ENCODE measurements around the gene TMEM171. TPM values are rescaled to one million over a fixed set of nuclear protein-coding genes. Genes with fewer than 3 reads are reported as not detected.

TMEM171 gene
- total RNA-seq, 2 donors from 2014 or later = not detected

DNA sequence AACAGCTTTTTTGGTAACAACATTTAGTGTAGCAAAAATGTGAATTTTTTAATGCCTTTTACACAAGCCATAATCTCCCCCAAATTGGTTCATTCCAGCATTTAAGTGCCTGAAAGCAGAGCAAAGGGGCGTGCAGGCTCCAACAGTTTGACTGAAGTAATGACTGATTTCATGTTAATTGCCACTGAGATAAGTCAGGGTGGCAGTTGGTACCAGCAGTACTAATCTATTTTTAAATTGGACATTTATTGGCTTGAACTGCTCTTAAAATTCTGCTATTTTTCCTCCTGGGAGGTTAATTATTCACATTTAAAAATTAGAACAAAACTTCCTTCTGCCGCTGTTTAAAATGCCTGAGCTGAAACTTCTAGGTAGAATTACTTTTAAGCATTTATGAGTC is 12.4 kb downstream of the TMEM171 start:
- H3K4me3 ChIP-seq = no peak overlapping the region

DNA sequence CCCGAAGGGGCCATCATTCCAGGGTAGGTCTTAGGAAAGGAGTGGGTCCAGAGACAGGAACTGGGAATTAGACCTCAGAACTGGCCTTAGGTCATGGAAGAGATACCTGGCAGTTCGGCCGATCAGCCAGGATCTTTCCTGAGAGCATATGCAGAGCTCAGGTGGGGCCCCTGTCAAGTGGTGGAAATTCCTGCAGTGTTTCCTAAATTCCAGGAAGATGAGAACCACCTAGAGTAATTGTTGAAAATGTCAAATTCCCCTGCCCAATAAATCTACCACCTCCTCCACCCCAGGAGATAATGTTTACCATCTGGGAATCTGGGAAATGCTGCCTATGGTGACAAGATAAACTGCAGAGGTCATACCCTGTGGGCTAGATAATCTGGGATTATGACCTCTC is 14.6 kb downstream of the TMEM171 start:
- no peak overlapping the region for H3K4me3 ChIP-seq
- H3K27ac ChIP-seq = no peak overlapping the region
- H3K36me3 ChIP-seq = no peaks in the 10 kb centered on the region
- H3K27me3 ChIP-seq (replicated peaks; ENCODE audit: insufficient read depth) = peaks cover 7% of the 10 kb centered on the region
- H3K4me1 ChIP-seq (replicated peaks) = no peaks in the 10 kb centered on the region
- no peak for DNase-seq (ENCODE audit: low spot score)
- H3K9me3 ChIP-seq = no peaks in the 10 kb centered on the region
- TF ChIP-seq POLR2A (IDR thresholded peaks at IDR 0.05) = no peak
- TF ChIP-seq, protein P1, sequence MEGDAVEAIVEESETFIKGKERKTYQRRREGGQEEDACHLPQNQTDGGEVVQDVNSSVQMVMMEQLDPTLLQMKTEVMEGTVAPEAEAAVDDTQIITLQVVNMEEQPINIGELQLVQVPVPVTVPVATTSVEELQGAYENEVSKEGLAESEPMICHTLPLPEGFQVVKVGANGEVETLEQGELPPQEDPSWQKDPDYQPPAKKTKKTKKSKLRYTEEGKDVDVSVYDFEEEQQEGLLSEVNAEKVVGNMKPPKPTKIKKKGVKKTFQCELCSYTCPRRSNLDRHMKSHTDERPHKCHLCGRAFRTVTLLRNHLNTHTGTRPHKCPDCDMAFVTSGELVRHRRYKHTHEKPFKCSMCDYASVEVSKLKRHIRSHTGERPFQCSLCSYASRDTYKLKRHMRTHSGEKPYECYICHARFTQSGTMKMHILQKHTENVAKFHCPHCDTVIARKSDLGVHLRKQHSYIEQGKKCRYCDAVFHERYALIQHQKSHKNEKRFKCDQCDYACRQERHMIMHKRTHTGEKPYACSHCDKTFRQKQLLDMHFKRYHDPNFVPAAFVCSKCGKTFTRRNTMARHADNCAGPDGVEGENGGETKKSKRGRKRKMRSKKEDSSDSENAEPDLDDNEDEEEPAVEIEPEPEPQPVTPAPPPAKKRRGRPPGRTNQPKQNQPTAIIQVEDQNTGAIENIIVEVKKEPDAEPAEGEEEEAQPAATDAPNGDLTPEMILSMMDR (IDR thresholded peaks at IDR 0.05) = no peak
- TF ChIP-seq POLR2AphosphoS5 (IDR thresholded peaks at IDR 0.05) = no peak
- intact Hi-C loops (cut with DNase I) = no loop called here
- 98% methylated on average over 3 of the region's 3 CpGs for WGBS

More for the DNA sequence above, 12.4 kb downstream of the TMEM171 start:
- Histone ChIP-seq H3K36me3 (no peaks in the 10 kb centered on the region), H3K27me3 (replicated peaks; ENCODE audit: insufficient read depth) (peaks cover 7% of the 10 kb centered on the region), H3K27ac (no peak overlapping the region), H3K9me3 (no peaks in the 10 kb centered on the region), H3K4me1 (replicated peaks) (no peaks in the 10 kb centered on the region)
- no peak for DNase-seq (ENCODE audit: low spot score)
- WGBS = 70% methylated on average over 2 of the region's 2 CpGs
- intact Hi-C loops (cut with DNase I) = no loop called here
- TF ChIP-seq POLR2A (IDR thresholded peaks at IDR 0.05) = no peak

- Histone ChIP-seq H3K9me3 (no peaks in the 10 kb centered on the region), H3K4me1 (replicated peaks) (no peaks in the 10 kb centered on the region), H3K4me3 (no peak overlapping the region), H3K36me3 (no peaks in the 10 kb centered on the region), H3K27ac (no peak overlapping the region), H3K27me3 (replicated peaks; ENCODE audit: insufficient read depth) (peaks cover 7% of the 10 kb centered on the region)
- DNase-seq (ENCODE audit: low spot score) = no peak
- intact Hi-C loops (cut with DNase I) = no loop called here
- TF ChIP-seq POLR2A (IDR thresholded peaks at IDR 0.05) = no peak
- TF ChIP-seq, protein P1 (IDR thresholded peaks at IDR 0.05) = no peak
- TF ChIP-seq POLR2AphosphoS5 (IDR thresholded peaks at IDR 0.05) = no peak
- WGBS = 63% methylated on average over 6 of the region's 6 CpGs
Observed at GRCh38 chr5:73135429-73136054, 15.2 kb downstream of the TMEM171 start.

DNA sequence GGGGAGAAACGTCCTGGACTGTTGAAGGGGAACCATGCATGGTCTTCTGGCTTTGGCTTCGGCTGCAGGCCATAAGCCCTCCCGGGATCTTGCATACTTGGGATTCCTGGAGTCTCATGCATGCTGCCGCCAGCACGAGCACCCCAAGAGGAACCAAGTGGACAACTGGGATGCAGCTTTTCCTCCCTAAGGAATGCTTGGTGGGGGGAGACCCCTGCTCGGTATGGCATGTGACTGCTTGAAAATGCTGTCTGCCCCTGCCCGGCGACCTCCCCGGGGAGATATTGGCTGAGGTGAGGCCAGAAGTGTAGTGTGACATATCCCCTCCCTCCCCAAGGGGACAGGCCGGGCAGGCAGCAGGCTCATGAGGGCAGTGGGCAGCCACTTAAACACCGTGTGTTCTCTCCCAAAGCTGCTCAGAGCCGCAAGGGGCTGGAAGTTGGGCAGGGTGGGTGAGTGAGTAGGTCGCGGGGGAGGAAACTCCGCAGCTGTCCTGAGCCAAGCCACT is 15.7 kb downstream of the TMEM171 start:
- intact Hi-C loops (cut with DNase I) = no loop called here
- Histone ChIP-seq H3K27ac (no peak overlapping the region), H3K36me3 (no peaks in the 10 kb centered on the region), H3K4me1 (replicated peaks) (no peaks in the 10 kb centered on the region), H3K27me3 (replicated peaks; ENCODE audit: insufficient read depth) (peaks cover 7% of the 10 kb centered on the region), H3K9me3 (no peaks in the 10 kb centered on the region), H3K4me3 (no peak overlapping the region)
- WGBS = 52% methylated on average over 15 of the region's 15 CpGs
- TF ChIP-seq POLR2AphosphoS5 (IDR thresholded peaks at IDR 0.05) (no peak), POLR2A (IDR thresholded peaks at IDR 0.05) (no peak)
- TF ChIP-seq, protein P1 (IDR thresholded peaks at IDR 0.05) = no peak
- DNase-seq (ENCODE audit: low spot score) = no peak

DNA sequence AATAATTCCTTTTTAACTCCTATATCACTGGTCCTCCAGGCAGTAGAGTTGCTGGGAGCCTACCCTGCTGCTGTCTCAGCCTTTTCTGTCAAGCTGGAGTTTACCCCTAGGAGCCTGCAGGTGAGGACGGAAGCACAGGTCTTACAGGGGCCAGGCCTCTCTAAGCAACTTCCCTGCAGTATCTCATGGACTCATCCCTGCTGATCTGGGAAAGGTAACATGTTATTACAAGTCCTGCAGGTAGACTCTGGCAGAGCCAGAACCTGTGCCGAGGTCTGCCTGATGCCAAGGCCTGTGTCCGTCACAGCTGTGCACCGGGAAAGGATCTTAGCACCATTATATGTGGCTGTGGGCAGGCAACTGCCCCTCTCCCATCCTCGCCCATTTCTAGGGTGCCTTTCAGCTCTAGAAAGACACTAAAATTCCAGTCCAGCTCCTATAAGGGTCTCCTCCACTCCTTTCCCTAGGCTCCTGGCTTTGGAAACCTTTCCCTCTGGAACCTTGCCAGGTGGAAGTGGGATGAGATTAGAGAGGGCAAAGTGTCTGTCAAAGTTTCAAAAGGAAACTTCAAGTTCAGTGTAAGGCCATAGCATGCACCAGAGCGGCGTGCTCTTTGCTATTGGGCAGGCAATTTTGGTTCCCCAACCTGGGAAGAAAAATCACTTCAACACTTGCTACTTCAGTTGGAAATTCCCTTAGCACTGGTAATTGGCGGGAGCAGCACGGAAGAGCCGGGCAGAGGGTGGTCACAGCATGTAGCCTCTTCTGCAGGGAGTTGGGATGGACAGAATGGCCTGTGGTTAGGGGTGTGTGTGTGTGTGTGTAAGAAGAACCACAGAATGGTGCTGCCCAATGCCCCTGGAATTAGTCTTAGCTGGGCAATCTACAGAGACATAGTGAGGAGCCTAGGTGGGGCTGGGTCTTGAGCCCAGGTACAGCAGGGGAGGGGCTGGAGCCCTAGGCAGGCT is 17.5 kb downstream of the TMEM171 start:
- intact Hi-C loops (cut with DNase I) = no loop called here
- Histone ChIP-seq H3K36me3 (no peaks in the 10 kb centered on the region), H3K4me3 (no peak overlapping the region), H3K4me1 (replicated peaks) (no peaks in the 10 kb centered on the region), H3K27me3 (replicated peaks; ENCODE audit: insufficient read depth) (peaks cover 7% of the 10 kb centered on the region), H3K9me3 (no peaks in the 10 kb centered on the region), H3K27ac (no peak overlapping the region)
- TF ChIP-seq POLR2A (IDR thresholded peaks at IDR 0.05) = no peak
- no peak for TF ChIP-seq POLR2AphosphoS5 (IDR thresholded peaks at IDR 0.05)
- TF ChIP-seq, protein P1 (IDR thresholded peaks at IDR 0.05) = no peak
- WGBS = 65% methylated on average over 10 of the region's 10 CpGs
- DNase-seq (ENCODE audit: low spot score) = no peak
